ENCODE measurements around the gene GTF3C5.
A peak's percentile ranks its signal among the peaks of the same experiment; 100 is the strongest.

The GTF3C5 gene

DNA sequence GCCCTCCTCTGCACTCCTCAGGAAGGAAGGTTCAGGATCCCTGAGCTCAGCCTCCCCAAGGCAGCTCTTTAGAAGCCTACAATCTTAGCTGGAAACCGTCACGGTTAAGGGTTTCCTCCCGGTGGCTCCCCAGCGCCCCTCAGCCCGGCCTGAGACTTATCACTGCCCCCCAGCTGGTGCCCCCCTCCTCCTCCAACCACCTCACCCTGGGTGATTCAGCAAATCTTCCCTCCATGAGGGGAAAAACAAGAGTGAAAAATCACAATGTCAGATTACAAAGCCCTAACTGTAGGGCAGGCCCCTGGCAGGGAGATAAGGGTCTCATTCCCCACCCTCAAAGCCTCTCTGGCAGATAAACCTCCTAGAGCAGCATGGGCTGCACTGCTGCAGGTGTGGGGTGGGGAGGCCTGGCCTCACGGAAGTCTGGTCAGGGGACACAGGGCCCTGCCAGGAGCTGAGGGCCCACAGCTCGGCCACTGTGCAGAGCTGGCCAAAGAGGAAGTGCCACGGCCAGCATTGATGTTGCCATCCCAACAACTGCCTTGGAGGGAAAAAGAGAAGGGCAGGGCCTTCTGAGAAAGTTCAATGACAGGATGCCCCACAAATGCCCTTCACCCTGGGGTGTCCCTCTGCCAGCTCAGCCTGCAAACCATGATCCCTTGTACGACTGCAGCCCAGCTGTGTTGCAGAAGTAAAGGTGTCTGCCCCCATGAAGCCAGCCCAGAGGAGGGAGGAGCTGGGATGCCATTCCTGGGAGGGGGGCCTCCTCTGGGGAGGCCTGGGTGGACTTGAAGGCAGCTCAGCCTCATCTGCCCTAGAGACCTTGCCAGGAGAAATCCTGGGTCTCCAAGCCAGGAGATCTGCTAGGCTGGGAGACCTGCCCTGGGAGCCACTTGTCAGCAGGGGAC is 26.5 kb upstream of the GTF3C5 start:
- peak overlapping the region; percentile 23 for H2BK12ac ChIP-seq (ENCODE audit: low read length)
- WGBS, 2 donors (ENCODE audit: extremely low coverage in 2 of 2, insufficient read length in 2 of 2, insufficient replicate concordance in 1 of 2): no CpG with 5 or more reads among the region's 9 CpGs
- no peak overlapping the region for H4K8ac ChIP-seq (ENCODE audit: low read depth, low read length)
- peaks cover 7 to 23% of the 10 kb centered on the region in 2 donors for H3K4me1 ChIP-seq (ENCODE audit: control insufficient read depth in 2 of 2, insufficient read depth in 1 of 2, low read depth in 1 of 2, low read length in 2 of 2)
- no peak overlapping the region for H3K23ac ChIP-seq (ENCODE audit: low read depth, low read length, poor library complexity)
- no peak for DNase-seq (ENCODE audit: low spot score)
- H3K79me1 ChIP-seq (ENCODE audit: low read depth, low read length): no peaks in the 10 kb centered on the region
- peak overlapping the region; percentile 44 for H2AK5ac ChIP-seq (ENCODE audit: low read depth, low read length)
- no peaks in the 10 kb centered on the region for H3K36me3 ChIP-seq (replicated peaks in 1 of 2; ENCODE audit: control insufficient read depth in 2 of 2, insufficient read depth in 2 of 2, low read length in 2 of 2)
- no peak overlapping the region for H2BK120ac ChIP-seq (ENCODE audit: low read depth, low read length)
- H3K27ac ChIP-seq (replicated peaks; ENCODE audit: low read length): no peak overlapping the region
- H3K14ac ChIP-seq (ENCODE audit: low read length): no peak overlapping the region
- peaks cover 0 to 45% (median 0%) of the 10 kb centered on the region in 3 experiments for H3K27me3 ChIP-seq (ENCODE audit: control insufficient read depth in 3 of 3, insufficient read depth in 3 of 3, low read depth in 1 of 3, low read length in 3 of 3)
- no peak overlapping the region for H3K4me3 ChIP-seq (ENCODE audit: low read length in 2 of 2)
- H3K9me3 ChIP-seq (replicated peaks in 1 of 2; ENCODE audit: control insufficient read depth in 2 of 2, insufficient read depth in 1 of 2, low read depth in 1 of 2, low read length in 2 of 2): peaks cover 0 to 2% of the 10 kb centered on the region in 2 donors
- no peak overlapping the region for H4K91ac ChIP-seq (ENCODE audit: low read depth, low read length, poor library complexity)
- peak overlapping the region; percentile 14 for H2BK15ac ChIP-seq (ENCODE audit: low read length)
- H3K9ac ChIP-seq (ENCODE audit: low read depth, low read length, poor library complexity): no peak overlapping the region
- peak overlapping the region; percentile 73 for H2AFZ ChIP-seq (ENCODE audit: low read length)
- H3K18ac ChIP-seq (ENCODE audit: low read length): peak overlapping the region; percentile 40
- no peak overlapping the region for H2BK5ac ChIP-seq (ENCODE audit: low read length)
- H3K4me2 ChIP-seq (ENCODE audit: insufficient read depth, low read length, poor library complexity, severe bottlenecking): no peak overlapping the region
- no peak overlapping the region for H3K4ac ChIP-seq (ENCODE audit: low read length)

GRCh38 chr9:133004999-133005760 is 25.6 kb upstream of the GTF3C5 start:
- H2AFZ ChIP-seq (ENCODE audit: low read length): no peak overlapping the region
- H4K91ac ChIP-seq (ENCODE audit: low read depth, low read length, poor library complexity): no peak overlapping the region
- no peaks in the 10 kb centered on the region for H3K36me3 ChIP-seq (replicated peaks in 1 of 2; ENCODE audit: control insufficient read depth in 2 of 2, insufficient read depth in 2 of 2, low read length in 2 of 2)
- H3K4me1 ChIP-seq (ENCODE audit: control insufficient read depth in 2 of 2, insufficient read depth in 1 of 2, low read depth in 1 of 2, low read length in 2 of 2): peaks cover 7 to 23% of the 10 kb centered on the region in 2 donors
- no peak for DNase-seq (ENCODE audit: low spot score)
- H2BK12ac ChIP-seq (ENCODE audit: low read length): no peak overlapping the region
- no peak overlapping the region for H3K4me2 ChIP-seq (ENCODE audit: insufficient read depth, low read length, poor library complexity, severe bottlenecking)
- no peak overlapping the region for H3K23ac ChIP-seq (ENCODE audit: low read depth, low read length, poor library complexity)
- H2AK5ac ChIP-seq (ENCODE audit: low read depth, low read length): no peak overlapping the region
- H3K27ac ChIP-seq (replicated peaks; ENCODE audit: low read length): no peak overlapping the region
- H3K9ac ChIP-seq (ENCODE audit: low read depth, low read length, poor library complexity): peak overlapping the region; percentile 4
- H2BK120ac ChIP-seq (ENCODE audit: low read depth, low read length): no peak overlapping the region
- H3K9me3 ChIP-seq (replicated peaks in 1 of 2; ENCODE audit: control insufficient read depth in 2 of 2, insufficient read depth in 1 of 2, low read depth in 1 of 2, low read length in 2 of 2): peaks cover 0 to 2% of the 10 kb centered on the region in 2 donors
- no peak overlapping the region for H2BK5ac ChIP-seq (ENCODE audit: low read length)
- H3K4ac ChIP-seq (ENCODE audit: low read length): no peak overlapping the region
- H3K4me3 ChIP-seq (ENCODE audit: low read length in 2 of 2): no peak overlapping the region
- H3K14ac ChIP-seq (ENCODE audit: low read length): no peak overlapping the region
- WGBS, 2 donors (ENCODE audit: extremely low coverage in 2 of 2, insufficient read length in 2 of 2, insufficient replicate concordance in 1 of 2): no CpG with 5 or more reads among the region's 14 CpGs
- no peak overlapping the region for H2BK15ac ChIP-seq (ENCODE audit: low read length)
- H4K8ac ChIP-seq (ENCODE audit: low read depth, low read length): no peak overlapping the region
- no peak overlapping the region for H3K18ac ChIP-seq (ENCODE audit: low read length)
- H3K27me3 ChIP-seq (ENCODE audit: control insufficient read depth in 3 of 3, insufficient read depth in 3 of 3, low read depth in 1 of 3, low read length in 3 of 3): peaks cover 0 to 37% (median 0%) of the 10 kb centered on the region in 3 experiments
- no peaks in the 10 kb centered on the region for H3K79me1 ChIP-seq (ENCODE audit: low read depth, low read length)

DNA sequence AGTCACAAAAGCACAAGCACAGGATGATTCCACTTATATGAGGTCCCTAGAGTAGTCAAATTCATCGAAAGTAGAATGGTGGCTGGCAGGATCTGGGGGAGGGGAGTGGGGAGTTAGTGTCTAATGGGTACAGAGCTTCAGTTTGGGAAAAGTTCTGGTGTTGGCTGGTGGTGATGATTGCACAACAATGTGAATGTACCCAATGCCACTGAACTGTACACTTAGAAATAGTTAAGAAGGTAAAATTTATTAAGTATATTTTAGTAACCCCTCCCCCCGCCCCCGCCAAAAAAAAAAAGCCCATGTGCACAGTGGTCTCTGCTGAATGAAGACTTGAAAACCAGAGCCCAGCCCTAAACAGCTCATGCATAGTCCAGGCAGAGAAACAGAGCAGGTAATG is 24.8 kb upstream of the GTF3C5 start:
- no peak overlapping the region for H2BK15ac ChIP-seq (ENCODE audit: low read length)
- H3K4me2 ChIP-seq (ENCODE audit: insufficient read depth, low read length, poor library complexity, severe bottlenecking): no peak overlapping the region
- H3K36me3 ChIP-seq (replicated peaks in 1 of 2; ENCODE audit: control insufficient read depth in 2 of 2, insufficient read depth in 2 of 2, low read length in 2 of 2): no peaks in the 10 kb centered on the region
- peaks cover 0 to 2% of the 10 kb centered on the region in 2 donors for H3K9me3 ChIP-seq (replicated peaks in 1 of 2; ENCODE audit: control insufficient read depth in 2 of 2, insufficient read depth in 1 of 2, low read depth in 1 of 2, low read length in 2 of 2)
- peaks cover 0 to 31% (median 0%) of the 10 kb centered on the region in 3 experiments for H3K27me3 ChIP-seq (ENCODE audit: control insufficient read depth in 3 of 3, insufficient read depth in 3 of 3, low read depth in 1 of 3, low read length in 3 of 3)
- no peak overlapping the region for H3K9ac ChIP-seq (ENCODE audit: low read depth, low read length, poor library complexity)
- H3K14ac ChIP-seq (ENCODE audit: low read length): peak overlapping the region; percentile 56
- no peak overlapping the region for H2BK12ac ChIP-seq (ENCODE audit: low read length)
- H2BK120ac ChIP-seq (ENCODE audit: low read depth, low read length): no peak overlapping the region
- H4K91ac ChIP-seq (ENCODE audit: low read depth, low read length, poor library complexity): no peak overlapping the region
- no peak for DNase-seq (ENCODE audit: low spot score)
- no peak overlapping the region for H3K23ac ChIP-seq (ENCODE audit: low read depth, low read length, poor library complexity)
- no peak overlapping the region for H3K18ac ChIP-seq (ENCODE audit: low read length)
- no peak overlapping the region for H3K27ac ChIP-seq (replicated peaks; ENCODE audit: low read length)
- no peak overlapping the region for H3K4ac ChIP-seq (ENCODE audit: low read length)
- peaks cover 7 to 23% of the 10 kb centered on the region in 2 donors for H3K4me1 ChIP-seq (ENCODE audit: control insufficient read depth in 2 of 2, insufficient read depth in 1 of 2, low read depth in 1 of 2, low read length in 2 of 2)
- H3K79me1 ChIP-seq (ENCODE audit: low read depth, low read length): no peaks in the 10 kb centered on the region
- H2AFZ ChIP-seq (ENCODE audit: low read length): no peak overlapping the region
- no peak overlapping the region for H3K4me3 ChIP-seq (ENCODE audit: low read length in 2 of 2)
- no CpG with 5 or more reads among the region's 3 CpGs for WGBS, 2 donors (ENCODE audit: extremely low coverage in 2 of 2, insufficient read length in 2 of 2, insufficient replicate concordance in 1 of 2)
- H2AK5ac ChIP-seq (ENCODE audit: low read depth, low read length): no peak overlapping the region
- no peak overlapping the region for H2BK5ac ChIP-seq (ENCODE audit: low read length)
- no peak overlapping the region for H4K8ac ChIP-seq (ENCODE audit: low read depth, low read length)

Data from neuronal stem cell (in vitro differentiated cells).